Measurements from ENCODE around the gene UMODL1. TPM values are rescaled to one million over a fixed set of nuclear protein-coding genes. Genes with fewer than 3 reads are reported as not detected.

UMODL1 gene
- total RNA-seq, 3 donors from 2014 or later, result not detected

DNA sequence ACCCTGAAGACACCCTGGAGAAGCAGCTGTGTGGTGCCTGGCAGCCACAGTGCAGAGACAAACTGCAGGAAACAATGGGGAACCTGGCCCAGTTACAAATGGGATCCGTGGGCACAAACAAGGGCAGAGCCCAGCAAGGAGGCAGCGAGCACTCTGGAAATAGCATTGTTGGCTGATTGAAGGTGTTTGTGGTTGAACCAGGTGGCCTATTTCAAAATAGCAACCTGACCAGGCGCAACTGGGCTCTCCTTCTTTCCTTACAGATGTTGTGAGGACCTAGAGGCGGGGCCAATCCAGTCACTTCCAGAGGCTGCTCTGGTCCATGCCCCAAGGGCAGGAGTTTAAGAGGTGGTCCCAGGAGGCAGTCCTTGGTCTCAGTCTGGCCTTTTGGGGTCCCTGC lies 39.3 kb upstream of the UMODL1 start:
- Mint-ChIP-seq H3K36me3 (ENCODE audit: insufficient read depth) (no peaks in the 10 kb centered on the region), H3K4me1 (ENCODE audit: low read depth) (no peaks in the 10 kb centered on the region), H3K27me3 (ENCODE audit: low read depth) (no peaks in the 10 kb centered on the region), H3K9me3 (no peaks in the 10 kb centered on the region), H3K4me3 (no peak overlapping the region)
- no peak for ATAC-seq
- no peak for DNase-seq

DNA sequence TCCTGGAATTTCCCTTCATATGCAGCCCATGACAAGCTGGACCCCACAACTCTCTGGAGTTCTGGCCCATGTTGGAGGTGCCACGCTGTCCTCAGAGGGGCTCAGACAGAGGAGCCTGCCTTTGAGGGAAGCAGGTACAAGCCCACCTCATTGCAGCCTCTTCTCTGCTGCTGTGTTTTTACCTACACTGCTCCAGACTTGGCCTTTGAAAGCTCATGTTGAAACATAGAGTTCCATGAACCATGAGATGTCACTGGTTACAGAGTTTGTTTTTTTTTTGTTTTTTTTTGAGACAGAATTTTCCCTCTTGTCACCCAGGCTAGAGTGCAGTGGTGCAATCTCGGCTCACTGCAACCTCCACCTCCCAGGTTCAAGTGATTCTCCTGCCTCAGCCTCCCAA lies 38.9 kb upstream of the UMODL1 start:
- Mint-ChIP-seq H3K27me3 (ENCODE audit: low read depth) (no peaks in the 10 kb centered on the region), H3K36me3 (ENCODE audit: insufficient read depth) (no peaks in the 10 kb centered on the region), H3K9me3 (no peaks in the 10 kb centered on the region), H3K4me1 (ENCODE audit: low read depth) (no peaks in the 10 kb centered on the region), H3K4me3 (no peak overlapping the region)
- DNase-seq (no peak), ATAC-seq (no peak)

DNA sequence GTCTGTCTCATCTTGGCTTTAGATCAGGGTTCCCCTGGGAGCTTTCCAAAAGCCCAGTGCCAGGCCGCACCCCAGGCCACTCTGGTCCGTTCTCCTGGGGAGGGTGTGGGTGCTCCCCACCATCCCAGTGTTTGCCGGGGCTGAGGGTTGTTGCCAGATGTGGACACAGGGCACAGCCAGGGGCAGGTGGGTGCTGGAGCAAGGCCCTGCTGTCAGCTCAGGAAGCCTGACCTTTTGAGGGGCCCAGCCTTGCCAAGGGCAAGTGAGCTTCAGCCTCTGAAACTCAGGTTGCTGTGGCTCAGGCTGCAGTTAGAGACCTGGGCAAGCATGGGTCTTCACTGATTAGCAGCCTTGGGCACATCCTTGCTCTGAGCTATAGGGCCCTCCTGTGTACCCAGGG lies 38.1 kb upstream of the UMODL1 start:
- no peak overlapping the region for H3K4me3 Mint-ChIP-seq
- ATAC-seq (no peak), DNase-seq (no peak)
- H3K4me1 Mint-ChIP-seq (ENCODE audit: low read depth), result no peaks in the 10 kb centered on the region
- H3K9me3 Mint-ChIP-seq, result no peaks in the 10 kb centered on the region
- no peaks in the 10 kb centered on the region for H3K36me3 Mint-ChIP-seq (ENCODE audit: insufficient read depth)
- H3K27me3 Mint-ChIP-seq (ENCODE audit: low read depth), result no peaks in the 10 kb centered on the region

DNA sequence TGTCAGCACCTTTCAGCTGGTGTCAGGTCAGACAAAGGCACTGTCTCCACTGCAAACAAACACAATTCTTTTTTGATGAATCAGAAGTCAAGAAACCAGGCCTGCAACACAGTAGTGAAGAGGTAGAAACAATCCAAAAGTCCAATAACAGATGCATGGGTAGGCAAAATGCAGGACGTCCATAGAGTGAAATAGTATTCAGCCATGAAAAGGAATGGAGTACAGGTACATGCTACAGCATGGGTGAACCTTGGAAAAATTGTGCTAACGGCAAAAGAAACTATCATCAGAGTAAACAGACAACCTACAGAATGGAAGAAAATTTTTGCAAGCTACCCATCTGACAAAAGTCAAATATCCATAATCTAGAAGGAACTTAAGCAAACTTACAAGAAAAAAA lies 34.8 kb upstream of the UMODL1 start:
- DNase-seq (no peak), ATAC-seq (no peak)
- Mint-ChIP-seq H3K36me3 (ENCODE audit: insufficient read depth) (no peaks in the 10 kb centered on the region), H3K27me3 (ENCODE audit: low read depth) (no peaks in the 10 kb centered on the region), H3K9me3 (no peaks in the 10 kb centered on the region), H3K4me1 (ENCODE audit: low read depth) (no peaks in the 10 kb centered on the region), H3K4me3 (no peak overlapping the region)

DNA sequence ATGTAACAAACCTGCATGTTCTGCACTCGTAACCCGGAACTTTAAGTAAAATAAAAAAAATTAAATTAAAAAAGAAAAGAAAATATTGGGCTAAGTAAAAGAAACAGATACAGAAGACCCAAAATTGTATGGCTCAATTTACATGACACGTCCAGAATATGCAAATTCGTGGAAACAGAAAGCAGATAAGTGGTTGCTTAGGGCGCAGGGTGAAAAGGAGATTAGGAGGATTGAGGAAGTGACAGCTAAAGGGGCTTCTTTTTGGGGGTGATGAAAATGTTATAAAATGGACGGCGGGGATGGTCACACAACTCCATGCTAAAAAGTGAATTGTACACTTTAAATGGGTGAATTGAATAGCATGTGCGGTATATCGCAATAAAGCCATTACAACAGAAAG lies 33.6 kb upstream of the UMODL1 start:
- Mint-ChIP-seq H3K36me3 (ENCODE audit: insufficient read depth) (no peaks in the 10 kb centered on the region), H3K4me3 (no peak overlapping the region), H3K9me3 (no peaks in the 10 kb centered on the region), H3K27me3 (ENCODE audit: low read depth) (no peaks in the 10 kb centered on the region), H3K4me1 (ENCODE audit: low read depth) (no peaks in the 10 kb centered on the region)
- DNase-seq (no peak), ATAC-seq (no peak)

DNA sequence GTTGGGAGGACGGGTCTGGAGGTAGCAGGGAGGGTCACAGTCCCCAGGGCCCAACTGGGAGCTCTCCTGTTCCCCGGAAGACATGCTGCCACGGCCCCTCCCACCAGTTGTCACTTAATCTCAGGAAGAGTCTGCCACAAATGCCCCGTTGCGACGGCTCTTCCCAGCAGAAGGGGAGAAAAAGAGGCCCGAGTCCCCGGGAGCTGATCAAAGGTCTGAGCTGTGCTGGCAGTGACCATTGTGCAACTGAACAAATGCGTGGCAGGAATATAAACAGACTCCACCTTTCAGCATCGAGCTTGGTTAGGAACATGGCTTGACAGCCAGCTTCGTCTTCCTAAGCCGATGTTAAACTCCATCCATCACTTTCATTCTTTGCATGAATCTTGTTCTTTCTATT lies 33.2 kb upstream of the UMODL1 start:
- DNase-seq (no peak), ATAC-seq (no peak)
- H3K36me3 Mint-ChIP-seq (ENCODE audit: insufficient read depth), result no peaks in the 10 kb centered on the region
- H3K27me3 Mint-ChIP-seq (ENCODE audit: low read depth), result no peaks in the 10 kb centered on the region
- no peak overlapping the region for H3K4me3 Mint-ChIP-seq
- no peaks in the 10 kb centered on the region for H3K9me3 Mint-ChIP-seq
- no peaks in the 10 kb centered on the region for H3K4me1 Mint-ChIP-seq (ENCODE audit: low read depth)

DNA sequence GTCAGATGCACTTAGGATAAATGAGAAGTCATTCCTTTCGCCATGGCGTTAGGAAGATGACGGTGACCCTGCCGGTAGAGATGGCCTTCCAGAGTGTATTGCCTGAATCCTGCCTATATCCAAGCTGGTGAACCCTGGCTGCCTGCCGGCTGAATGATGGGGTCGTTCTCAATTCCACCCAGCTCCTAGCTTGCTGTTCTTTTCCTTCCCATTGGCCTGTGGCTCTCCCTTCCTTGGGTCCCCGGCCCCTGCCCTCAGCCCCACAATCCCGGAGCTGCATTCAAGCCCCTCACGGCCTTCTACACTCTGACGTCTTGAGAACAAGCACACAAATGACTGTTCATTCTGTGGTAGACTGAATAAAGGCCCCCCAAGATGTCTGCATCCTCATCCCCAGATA lies 32.7 kb upstream of the UMODL1 start:
- Mint-ChIP-seq H3K4me1 (ENCODE audit: low read depth) (no peaks in the 10 kb centered on the region), H3K36me3 (ENCODE audit: insufficient read depth) (no peaks in the 10 kb centered on the region), H3K9me3 (no peaks in the 10 kb centered on the region), H3K27me3 (ENCODE audit: low read depth) (no peaks in the 10 kb centered on the region), H3K4me3 (no peak overlapping the region)
- no peak for ATAC-seq
- no peak for DNase-seq

DNA sequence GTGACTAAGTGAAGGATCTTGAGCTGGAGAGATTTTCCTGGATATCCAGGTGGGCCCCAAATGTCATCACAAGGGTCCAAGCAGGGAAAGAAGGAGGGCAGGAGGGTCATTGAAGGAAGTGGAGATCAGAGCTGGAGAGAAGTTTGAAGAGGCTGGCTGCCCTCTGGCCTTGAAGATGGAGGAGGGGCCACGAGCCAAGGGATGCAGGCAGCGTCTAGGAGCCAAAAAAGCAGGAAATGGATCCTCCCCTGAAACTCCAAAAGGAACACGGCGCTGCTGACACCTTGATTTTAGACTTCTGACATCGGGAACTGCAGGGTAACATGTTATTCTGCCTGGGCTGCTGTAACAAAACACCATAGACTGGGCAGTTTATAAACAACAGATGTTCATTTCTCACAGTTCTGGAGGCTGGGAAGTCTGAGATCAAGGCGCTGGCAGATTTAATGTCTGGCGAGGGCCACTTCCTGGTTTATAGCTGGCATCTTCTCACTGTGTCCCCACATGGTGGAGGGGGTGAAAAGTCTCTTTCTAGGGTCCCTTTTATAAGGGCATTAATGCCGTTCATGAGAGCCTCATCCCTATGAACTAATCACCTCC lies 32.2 kb upstream of the UMODL1 start:
- H3K4me3 Mint-ChIP-seq, result no peak overlapping the region
- H3K9me3 Mint-ChIP-seq, result no peaks in the 10 kb centered on the region
- no peaks in the 10 kb centered on the region for H3K4me1 Mint-ChIP-seq (ENCODE audit: low read depth)
- no peak for DNase-seq
- H3K27me3 Mint-ChIP-seq (ENCODE audit: low read depth), result no peaks in the 10 kb centered on the region
- H3K36me3 Mint-ChIP-seq (ENCODE audit: insufficient read depth), result no peaks in the 10 kb centered on the region
- ATAC-seq, result no peak

DNA sequence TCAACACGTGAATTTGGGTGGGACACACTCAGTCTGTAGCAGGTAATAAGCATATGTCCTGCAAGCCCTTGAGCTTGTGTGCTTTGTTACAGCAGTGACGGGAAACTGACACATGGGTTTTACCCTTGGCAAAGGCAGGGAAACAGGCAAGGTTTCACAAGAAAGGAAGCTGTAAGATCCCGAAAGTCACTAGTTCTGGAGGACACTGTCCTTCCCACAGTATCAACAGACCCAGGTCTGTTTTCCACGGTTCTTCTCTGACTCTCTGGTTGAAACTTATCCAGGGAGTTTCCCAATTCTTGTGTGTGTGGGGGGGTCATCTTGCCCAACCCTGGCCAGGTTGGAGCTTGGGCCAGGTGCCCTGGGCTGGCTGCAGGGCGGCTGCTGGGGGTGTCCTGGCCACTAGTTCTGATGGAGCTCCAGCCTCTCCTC lies 31.6 kb upstream of the UMODL1 start:
- Mint-ChIP-seq H3K36me3 (ENCODE audit: insufficient read depth) (no peaks in the 10 kb centered on the region), H3K4me3 (no peak overlapping the region), H3K4me1 (ENCODE audit: low read depth) (no peaks in the 10 kb centered on the region), H3K9me3 (no peaks in the 10 kb centered on the region), H3K27me3 (ENCODE audit: low read depth) (no peaks in the 10 kb centered on the region)
- no peak for ATAC-seq
- no peak for DNase-seq

DNA sequence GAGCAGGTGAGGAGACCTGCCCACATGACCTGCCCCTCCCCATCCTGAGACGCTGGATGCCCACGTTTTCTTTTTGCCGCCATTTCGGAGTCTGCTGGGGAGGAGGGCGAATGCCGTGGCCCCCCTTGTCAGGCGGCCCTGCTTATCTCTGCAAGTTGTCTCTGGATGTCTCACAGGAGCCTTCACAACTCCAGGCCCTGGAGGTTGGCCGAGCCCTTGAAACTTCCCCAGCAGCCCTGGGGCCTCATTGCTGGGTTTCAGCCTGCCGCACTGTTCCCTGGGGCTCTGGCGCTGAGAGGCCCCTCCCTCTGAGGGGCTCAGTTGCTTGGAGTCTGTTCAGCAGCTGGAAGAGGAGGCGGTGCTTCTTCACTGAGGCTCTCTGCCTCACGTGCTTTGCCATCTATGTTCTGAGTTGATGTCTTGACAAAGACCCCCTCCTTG lies 31.2 kb upstream of the UMODL1 start:
- DNase-seq, result no peak
- no peaks in the 10 kb centered on the region for H3K9me3 Mint-ChIP-seq
- H3K4me1 Mint-ChIP-seq (ENCODE audit: low read depth), result no peaks in the 10 kb centered on the region
- H3K27me3 Mint-ChIP-seq (ENCODE audit: low read depth), result no peaks in the 10 kb centered on the region
- no peaks in the 10 kb centered on the region for H3K36me3 Mint-ChIP-seq (ENCODE audit: insufficient read depth)
- ATAC-seq, result no peak
- H3K4me3 Mint-ChIP-seq, result no peak overlapping the region

DNA sequence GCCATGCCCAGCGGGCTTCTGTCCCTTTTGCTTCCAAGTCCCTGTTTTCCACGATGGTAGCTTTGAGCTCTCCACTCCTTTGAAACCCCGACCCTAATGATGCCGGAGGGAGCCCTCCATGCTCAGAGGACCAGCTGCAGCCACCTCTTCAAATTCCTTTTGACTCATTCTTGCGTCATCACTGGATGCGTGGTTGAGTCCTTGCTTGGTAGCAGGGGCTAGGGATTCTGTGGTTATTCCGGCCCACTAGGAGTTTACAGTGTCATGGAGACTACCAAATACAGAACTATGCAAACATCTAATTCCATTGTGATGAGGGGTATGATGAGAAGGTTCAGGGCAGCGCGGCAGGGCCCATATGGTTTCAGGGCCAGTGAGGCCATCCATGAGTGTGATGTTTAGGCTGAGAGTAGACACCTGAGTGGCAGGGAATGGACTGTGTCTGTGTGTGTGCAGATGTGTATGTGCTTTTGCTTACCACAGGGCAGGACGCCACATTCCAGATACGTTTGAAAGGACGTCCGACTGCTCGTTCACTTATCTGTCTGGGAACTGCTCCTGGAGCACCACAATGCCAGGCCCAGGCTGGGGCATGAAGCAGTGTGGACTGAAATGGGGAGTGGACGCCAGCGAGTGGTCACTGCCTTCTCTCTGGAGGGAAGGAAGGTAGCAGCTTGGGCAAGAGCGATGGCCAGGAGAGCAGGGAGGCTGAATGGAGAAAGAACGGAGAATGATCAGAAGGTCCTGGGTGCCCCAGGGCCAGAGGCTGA lies 30.5 kb upstream of the UMODL1 start:
- no peak for ATAC-seq
- H3K4me3 Mint-ChIP-seq, result no peak overlapping the region
- no peak for DNase-seq
- no peaks in the 10 kb centered on the region for H3K27me3 Mint-ChIP-seq (ENCODE audit: low read depth)
- no peaks in the 10 kb centered on the region for H3K9me3 Mint-ChIP-seq
- H3K4me1 Mint-ChIP-seq (ENCODE audit: low read depth), result no peaks in the 10 kb centered on the region
- no peaks in the 10 kb centered on the region for H3K36me3 Mint-ChIP-seq (ENCODE audit: insufficient read depth)

DNA sequence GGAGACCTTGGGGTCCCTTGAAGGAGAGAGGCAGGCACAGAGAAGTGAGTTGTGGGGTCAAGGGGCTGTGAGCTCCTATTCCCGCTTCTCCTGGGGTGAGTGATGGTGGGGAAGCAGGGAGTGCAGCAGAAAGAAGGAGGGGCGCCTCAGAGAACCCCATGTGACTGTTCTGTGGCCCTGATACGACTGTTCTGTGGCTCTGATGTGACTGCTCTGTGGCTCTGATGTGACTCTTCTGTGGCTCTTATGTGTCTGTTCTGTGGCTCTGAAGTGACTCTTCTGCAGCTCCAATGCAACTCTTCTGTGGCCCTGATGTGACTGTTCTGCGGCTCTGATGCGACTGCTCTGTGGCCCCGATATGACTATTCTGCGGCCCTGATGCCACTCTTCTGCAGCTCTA lies 29.9 kb upstream of the UMODL1 start:
- H3K27me3 Mint-ChIP-seq (ENCODE audit: low read depth), result no peaks in the 10 kb centered on the region
- DNase-seq (no peak), ATAC-seq (no peak)
- no peaks in the 10 kb centered on the region for H3K4me1 Mint-ChIP-seq (ENCODE audit: low read depth)
- H3K4me3 Mint-ChIP-seq, result no peak overlapping the region
- no peaks in the 10 kb centered on the region for H3K36me3 Mint-ChIP-seq (ENCODE audit: insufficient read depth)
- H3K9me3 Mint-ChIP-seq, result no peaks in the 10 kb centered on the region

DNA sequence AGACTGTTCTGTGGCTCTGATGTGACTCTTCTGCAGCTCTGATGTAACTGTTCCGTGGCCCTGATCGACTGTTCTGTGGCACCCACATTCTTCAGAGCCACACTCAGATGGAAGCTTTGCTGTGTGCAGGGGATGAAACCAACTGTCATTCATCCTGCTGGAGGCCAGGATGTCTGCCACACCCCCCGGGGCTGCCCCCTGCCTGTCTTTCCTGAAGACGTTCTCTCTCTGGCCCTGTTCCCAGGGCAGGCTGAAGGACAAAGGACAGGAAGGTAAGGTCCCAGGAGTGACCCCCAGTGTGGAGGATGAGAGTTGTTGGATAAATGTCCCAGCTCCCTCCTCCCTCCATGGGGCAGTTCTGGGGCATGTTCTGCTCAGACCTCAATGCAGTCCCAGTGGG lies 29.4 kb upstream of the UMODL1 start:
- Mint-ChIP-seq H3K27me3 (ENCODE audit: low read depth) (no peaks in the 10 kb centered on the region), H3K36me3 (ENCODE audit: insufficient read depth) (no peaks in the 10 kb centered on the region), H3K4me3 (no peak overlapping the region), H3K4me1 (ENCODE audit: low read depth) (no peaks in the 10 kb centered on the region), H3K9me3 (no peaks in the 10 kb centered on the region)
- ATAC-seq (no peak), DNase-seq (no peak)

DNA sequence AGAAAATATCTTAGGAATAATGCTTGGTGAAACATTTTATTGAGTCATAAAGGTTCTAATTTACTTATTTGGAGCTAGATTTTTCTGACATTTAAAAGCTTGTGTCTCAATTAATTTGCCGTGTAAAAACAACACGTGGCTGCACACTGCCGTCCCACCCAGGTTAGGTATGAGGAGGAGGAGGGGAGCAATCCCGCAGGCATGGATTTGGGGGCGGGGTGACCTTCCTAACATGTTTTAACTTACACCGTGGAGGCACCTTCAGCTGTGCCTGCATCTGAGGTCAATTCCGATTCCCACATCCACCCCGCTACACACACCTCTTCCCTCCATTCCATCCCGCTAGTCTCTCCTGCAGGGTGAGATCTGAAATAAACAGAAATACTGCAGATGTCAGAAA lies 28.5 kb upstream of the UMODL1 start:
- no peak for DNase-seq
- ATAC-seq, result no peak
- Mint-ChIP-seq H3K27me3 (ENCODE audit: low read depth) (no peaks in the 10 kb centered on the region), H3K4me3 (no peak overlapping the region), H3K9me3 (no peaks in the 10 kb centered on the region), H3K4me1 (ENCODE audit: low read depth) (no peaks in the 10 kb centered on the region), H3K36me3 (ENCODE audit: insufficient read depth) (no peaks in the 10 kb centered on the region)

DNA sequence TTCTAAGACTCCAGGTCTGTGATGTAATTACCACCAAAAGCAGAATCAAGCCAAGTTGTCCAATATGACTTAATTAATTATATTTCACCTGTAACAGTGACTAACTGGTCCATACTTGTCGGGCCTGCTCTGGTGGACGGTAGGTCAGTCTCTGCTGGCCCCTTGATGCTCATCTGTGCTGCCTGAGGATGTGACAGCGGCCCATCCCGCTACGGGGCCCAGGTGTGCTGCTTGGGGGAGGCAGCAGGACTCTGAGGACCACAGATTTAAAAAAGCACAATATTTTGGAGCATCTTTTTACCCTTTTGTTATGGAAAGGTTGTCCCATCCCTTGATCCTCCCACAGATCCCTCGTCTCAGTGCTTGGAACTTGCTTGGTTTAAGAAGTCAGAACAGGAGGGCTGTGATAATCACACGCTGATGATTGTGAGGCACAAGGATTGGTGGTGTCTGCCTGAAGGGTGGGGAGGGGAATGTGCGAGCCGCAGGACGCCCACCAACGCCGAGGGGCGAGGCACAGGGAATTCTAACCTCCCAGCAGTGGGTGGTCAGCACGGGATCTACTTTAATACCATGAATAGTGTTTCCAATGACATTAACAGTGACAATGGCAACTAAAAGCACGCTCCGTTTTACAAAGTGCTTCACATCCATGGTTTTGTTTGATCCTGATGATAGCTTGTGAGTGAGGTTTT lies 27.8 kb upstream of the UMODL1 start:
- no peak overlapping the region for H3K4me3 Mint-ChIP-seq
- H3K27me3 Mint-ChIP-seq (ENCODE audit: low read depth), result no peaks in the 10 kb centered on the region
- no peaks in the 10 kb centered on the region for H3K36me3 Mint-ChIP-seq (ENCODE audit: insufficient read depth)
- H3K4me1 Mint-ChIP-seq (ENCODE audit: low read depth), result no peaks in the 10 kb centered on the region
- no peak for DNase-seq
- no peaks in the 10 kb centered on the region for H3K9me3 Mint-ChIP-seq
- no peak for ATAC-seq
